HG03108 (cell line): Measurements from ENCODE around the gene NPTXR.

Experiments
- ATAC-seq: cut with Tn5 transposase; IDR thresholded peaks from one replicate; pipeline ENCODE4 v1.9.1; 2021; ENCODE audit warnings: moderate library complexity; ENCODE audit not compliant: unreplicated experiment

The NPTXR gene

DNA sequence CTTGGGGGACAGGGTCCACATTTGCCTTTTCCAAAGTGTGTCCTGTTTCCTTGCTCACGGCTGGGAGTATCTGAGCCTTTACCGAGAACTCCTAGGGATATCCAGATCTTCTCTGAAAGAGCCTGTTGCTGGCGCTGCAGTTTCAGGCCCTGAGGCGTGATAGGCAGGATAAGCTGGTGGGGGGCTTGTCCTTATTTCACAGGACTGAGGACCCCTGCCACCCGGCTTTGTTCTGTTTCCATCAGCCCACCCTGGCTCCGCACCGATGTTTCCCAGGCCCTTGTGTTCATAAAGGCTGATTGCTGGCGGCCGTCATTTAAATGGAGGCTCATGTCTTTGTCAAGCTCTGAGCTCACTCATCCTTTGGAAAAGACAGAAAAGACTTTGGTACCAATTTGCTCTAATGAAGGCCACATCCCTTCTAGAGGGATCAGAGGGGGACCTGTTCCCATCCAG, 9.4 kb upstream of the NPTXR start:
- ATAC-seq: no peak

DNA sequence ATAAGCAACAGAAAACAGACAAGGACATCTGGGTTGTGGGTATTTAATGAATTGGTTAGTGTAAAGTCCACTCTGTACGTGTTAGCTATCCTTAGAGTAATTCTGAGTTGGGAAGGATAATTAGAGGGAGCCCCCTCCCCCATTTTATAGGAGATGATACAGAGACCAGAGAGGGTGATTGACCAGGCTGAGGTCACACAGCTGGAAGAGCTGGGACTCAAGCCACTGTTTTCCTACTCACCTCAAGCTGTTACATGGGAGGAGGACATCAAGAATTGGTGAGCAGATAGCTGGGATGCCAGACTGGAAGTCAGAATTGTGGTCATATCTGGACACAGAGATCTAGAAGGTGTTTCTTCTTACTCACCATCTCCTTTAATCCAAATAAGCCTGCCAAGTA, 8.7 kb upstream of the NPTXR start:
- no peak for ATAC-seq

DNA sequence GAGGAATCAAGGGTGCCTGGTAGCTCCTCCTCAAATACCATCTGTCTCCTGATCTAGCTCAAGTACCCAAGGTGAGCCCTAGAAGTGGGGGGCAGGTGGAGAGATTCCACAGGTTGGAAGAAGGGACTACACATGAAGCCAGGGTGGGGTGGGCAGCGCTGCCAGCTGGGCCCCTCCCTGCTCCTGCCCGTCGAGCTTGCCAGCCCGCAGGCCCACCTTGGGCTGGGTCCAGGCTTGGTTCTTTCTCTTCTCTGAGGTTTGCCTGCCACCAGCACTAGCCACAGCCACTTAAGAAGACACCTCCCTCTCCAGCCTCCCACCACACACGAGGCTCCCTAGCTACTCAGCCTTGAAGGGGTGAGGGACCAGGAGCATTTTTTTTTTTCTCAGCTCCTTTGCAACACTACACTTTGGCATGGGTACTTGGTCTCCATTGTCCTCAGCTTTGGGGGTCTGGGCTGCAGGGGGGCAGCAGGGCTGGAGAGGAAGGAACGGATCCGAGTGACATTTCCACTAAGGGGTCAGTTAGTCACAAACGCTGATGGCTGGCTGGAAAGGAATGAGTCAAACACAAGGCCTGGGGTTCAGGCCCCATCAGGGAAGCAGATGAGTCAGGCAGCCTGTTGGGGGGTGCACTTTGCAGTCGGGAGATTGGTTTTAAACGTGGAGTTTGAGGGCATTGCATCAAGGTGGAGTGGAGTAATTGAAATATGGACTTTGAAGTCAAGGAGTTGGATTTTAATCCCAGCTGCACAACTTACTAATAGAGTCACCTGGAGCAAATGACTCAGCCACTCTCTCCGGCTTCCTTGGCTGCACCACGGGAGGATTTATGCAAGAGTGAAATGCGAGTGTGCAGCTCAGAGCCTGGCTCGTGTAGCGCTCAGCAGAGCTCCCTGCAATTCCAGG, 7.4 kb upstream of the NPTXR start:
- no peak for ATAC-seq

DNA sequence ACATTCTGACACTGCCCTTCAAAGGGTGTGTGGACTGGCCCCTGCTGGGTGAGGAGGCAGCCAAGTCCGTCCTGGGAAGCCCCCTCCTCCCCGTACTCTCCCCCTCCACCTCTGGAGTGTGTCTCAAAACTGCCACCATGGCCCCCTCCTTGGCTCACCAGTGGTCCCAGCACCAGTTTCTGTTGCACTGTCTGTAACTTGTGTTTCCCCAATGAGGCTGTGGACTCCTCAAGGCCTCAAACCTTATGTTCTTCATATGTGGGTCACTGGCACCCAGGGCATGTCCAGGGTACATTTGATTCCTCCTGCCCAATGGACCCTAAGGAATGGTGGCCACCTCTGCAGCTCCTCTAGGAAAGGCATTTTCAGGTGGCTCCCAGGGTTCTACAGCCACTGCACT, 6.6 kb upstream of the NPTXR start:
- ATAC-seq: no peak

DNA sequence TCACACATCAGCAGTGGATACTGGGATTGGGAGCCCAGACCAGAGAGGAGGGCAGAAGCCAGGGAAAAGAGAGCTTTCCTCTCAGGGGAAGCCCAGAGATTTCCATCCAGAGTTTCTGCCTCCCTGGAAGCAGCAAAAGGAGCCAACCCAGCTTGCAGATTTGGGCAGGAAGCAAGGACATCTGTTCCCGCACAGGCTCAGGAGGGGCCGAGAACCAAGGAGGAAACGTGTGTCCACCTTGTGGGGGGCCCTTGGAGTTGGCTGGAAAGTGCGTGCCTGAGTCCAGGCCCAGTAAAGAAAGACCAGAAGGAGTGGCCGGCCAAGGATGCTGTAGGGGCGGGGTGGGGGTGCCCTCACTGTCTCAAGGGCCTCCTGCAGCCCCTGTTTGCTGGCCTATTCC, 6.0 kb upstream of the NPTXR start:
- ATAC-seq: no peak

DNA sequence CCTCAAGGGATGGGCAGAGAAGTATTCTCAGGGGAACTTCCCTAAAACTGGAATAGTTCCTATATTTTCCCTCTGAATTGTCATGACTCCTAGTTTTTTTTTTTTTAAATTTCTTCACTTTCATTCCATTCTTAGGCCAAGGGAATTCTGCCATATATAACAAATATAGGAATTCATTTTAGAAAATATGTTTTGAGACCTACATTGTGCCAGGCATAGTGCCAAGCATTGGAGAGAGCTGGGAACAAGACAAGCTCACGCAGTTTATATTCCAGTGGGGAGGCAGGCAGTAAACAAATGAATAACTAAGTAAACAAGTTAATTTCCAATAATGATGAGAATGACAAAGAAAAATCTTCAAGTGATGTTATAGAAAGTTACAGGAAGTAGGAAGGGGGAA, 2.6 kb upstream of the NPTXR start:
- ATAC-seq: no peak

DNA sequence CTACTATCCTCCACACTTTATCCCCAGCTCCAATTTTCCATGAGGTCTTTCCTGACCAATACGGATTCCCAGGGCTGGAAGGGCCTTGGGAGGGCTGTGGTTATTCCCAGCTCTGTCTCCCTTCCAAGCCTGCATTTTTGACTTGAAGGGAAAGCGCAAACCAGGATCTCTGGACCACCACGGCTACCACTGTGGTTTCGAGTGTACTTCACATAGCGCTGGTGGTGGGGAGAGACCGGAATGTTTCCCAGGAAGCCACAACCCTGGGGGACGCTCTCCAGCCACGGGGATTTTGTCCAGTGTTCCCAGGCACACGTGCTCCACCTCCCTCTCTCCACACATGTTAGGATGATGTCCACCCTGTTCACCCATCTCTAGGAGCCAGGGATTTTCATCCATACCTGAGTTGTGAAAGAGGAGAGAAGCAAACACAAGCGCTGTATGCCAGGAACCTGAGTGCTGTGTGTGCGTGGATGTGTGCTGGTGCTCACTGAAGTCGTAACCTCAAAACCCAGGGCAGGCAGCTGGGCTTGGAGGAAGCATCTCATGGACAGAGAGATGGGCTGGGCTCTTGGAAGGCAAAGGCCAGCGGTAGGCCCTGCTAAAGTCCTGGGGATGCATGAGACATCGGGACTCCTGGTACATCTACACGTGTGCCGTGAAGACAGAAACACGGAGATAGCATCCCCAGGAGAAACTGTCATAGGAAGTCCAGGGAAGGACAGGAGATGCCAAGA, 1.3 kb upstream of the NPTXR start:
- ATAC-seq: no peak

DNA sequence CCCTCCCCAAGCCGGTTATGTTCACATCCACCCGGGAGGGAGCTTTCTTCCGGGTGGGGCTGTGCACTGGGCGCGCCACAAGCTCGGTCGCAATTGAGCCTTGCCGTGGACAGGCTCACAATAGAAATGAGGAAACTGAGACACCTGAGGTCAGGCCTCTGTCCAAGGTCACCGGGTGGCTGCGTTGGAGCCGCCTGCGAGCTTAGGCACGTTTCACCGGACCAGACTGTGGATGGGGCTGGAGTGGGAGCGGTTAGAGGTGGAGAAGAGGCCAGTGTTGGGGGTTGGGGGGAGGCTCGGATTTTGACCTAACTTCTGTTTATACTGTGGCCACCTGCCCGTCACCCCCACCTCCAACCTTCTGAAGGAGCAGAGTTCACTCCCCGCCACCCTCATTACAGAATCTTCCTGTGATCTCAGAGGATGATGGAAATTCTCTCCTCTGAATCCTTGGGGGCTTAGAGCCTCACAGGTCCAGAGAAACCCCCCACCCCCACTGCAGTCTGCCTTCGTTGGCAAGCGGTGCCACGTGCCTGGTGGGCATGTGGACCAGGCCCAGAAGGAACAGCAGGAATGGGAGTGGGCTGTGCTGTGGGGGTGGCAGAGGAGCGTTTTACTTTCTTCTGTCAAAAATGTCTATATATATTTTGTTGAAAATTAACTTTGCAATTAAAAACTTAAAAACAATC, 631 bp upstream of the NPTXR start:
- ATAC-seq: no peak

DNA sequence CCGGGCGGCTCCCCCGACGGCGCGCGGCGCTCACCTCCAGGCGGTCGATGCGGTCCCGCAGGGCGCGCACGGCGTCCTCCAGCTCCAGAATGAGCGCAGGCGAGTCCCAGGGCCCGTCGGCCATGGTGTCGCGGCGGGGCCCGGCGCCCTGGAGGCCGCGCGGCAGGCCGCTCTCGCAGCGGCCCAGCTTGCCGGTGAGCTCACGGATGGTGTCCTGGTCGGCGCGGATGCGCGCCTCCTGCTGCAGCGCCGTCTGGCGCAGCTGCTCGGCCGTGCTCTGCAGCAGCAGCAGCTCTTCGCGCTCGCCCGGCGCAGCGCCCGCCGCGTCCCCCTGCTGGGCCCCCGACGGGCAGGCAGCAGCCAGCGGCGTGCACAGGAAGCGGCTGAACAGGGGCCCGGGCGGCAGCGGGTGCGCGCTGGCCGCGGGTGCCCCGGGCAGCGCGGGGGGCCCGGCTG, 599 bp downstream of the NPTXR start:
- no peak for ATAC-seq

DNA sequence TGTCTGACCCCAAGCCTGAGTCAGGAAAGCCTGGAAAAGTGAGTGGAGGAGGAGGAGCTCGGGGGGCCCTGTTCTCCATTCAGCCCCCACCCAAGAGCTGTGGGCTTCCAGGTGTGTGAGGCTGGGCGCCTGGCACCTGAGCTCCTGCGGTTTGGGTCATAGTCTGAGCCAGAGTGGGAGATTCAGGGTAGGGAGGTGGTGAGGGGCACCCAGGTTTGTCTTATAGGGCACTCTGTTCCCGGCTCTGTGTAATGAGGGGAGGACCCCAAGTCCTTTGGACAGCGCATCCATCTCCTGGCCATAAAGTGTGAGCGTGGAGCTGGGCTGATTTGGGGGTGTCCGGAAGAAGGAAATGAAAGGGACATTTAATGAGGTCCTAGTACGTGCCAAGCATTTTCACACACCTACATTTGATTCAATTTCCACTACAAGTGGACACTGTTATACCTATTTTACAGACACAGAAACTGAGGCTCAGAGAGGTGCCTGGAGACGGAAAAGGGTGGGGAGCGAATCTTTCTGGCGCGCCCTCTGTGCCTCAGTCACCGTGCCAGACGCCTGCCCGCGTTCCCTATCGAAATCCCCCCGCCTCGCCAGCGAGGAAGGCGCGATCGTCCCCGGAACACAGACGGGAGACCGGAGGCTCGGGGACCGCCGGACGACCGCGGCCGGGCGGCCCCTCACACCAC, 1.2 kb downstream of the NPTXR start:
- ATAC-seq: no peak

DNA sequence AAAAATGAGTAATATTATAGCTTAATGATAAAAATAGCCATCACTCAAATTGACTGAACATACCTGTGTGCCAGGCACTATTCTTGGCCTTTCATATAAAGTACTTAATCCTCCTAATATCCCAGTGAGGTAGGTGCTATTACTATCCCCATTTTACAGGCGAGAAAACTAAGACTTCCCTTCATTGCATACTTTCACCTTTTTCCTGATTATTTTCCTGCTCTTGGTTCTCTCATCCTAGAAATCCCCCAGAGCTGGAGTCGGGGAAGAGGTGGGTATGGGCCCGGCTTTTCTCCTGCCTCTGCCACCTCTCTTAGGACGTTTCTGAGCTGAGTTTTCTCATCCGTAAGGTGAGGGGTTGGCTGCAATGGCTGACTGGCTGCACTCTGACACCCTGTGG, 2.2 kb downstream of the NPTXR start:
- no peak for ATAC-seq

DNA sequence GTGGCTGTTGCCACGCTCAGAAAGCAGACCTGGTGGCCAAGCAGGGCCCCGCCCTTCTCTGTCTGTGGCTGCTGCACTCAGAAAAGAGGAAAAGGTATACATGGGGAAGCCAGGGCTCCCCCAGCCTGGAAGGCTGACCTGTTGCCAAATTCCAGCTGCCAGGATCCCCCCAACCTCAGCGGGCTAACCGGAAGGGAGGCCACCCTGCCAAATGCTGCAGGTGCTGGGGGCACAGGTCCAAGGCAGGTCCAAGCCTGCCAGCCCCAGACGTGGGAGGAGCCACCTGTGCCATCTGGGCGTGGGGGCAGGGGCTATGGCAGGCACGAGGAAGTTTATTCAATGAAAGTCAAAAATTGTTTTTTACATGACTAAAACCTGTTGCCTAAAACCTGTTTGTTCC, 2.6 kb downstream of the NPTXR start:
- ATAC-seq: no peak

DNA sequence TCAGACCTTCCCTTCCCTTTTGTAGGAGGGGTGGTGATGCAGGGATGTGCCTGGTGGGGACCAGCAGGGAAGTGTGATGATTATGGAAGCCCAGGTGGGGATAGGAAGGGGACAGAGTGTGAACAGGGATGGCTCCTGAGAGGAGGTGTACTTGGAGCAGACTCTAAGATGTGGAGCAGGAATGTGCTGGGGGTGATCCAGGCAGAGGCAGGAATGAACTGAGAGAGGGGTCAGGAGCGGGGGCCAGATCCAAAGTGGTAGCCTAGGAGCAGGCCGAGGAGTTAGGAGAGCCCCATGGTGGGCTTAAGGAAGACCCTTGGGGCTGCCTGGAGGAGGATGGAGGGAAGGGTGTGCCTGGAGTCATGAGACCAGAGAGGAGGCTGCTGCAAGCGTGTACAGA, 3.7 kb downstream of the NPTXR start:
- ATAC-seq: no peak

DNA sequence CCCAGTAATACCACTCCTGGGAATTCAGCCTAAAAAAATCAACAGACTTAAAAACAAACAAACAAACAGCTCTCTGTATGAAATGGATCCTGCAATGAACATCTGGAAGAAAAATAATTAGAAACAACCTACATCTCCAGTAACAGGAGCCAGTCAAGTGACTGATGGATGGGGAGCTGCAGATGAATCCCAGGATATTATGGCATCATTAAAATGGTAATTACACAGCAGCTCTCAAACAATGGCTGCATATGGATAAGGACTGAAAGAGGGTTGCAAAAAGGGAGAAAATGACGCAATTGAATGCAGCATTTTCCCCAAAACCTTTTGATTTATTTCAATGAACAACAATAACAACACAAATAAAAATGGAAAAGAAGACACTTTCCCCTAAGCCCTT, 4.1 kb downstream of the NPTXR start:
- ATAC-seq: no peak

DNA sequence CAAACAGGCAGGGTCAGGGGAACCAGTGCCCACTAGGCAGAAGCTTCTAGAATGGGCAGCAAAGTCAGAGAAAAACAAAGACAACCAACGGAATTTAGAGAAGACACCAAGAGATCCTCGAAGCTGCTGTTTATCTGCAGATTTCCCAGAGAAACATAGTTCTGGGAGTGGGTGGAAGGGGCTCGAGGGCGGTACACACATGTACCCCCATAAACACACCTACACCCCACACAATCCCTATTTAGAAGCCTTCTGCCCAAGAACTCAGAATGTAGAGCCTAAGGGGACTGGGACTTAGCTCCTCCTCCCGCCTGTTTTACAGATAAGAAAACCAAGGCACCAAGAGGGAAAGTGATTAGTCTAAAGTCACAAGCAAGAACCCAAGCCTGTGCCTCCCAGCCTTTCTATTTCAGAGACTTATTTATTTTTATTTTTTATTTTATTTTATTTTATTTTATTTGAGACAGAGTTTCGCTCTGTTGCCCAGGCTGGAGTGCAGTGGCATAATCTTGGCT, 6.4 kb downstream of the NPTXR start:
- no peak for ATAC-seq

DNA sequence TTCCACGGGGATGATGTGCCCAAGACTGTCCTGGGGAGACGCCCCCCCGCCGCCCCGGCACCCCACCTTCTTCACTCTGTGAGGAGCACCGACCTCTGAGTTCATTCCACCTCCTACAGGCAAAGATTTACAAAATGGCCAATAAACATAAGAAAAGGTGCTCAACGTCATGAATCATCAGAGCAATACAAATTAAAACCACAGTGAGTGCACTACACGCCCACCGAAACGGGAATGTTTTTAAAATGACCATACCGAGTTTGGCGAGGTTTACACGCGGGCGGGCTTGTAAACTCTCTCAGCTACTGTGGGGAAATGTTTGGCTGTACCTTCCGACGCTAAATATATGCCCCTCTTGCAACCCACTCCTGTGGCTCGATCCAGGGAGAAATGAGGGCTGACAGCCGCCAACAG, 7.9 kb downstream of the NPTXR start:
- no peak for ATAC-seq

DNA sequence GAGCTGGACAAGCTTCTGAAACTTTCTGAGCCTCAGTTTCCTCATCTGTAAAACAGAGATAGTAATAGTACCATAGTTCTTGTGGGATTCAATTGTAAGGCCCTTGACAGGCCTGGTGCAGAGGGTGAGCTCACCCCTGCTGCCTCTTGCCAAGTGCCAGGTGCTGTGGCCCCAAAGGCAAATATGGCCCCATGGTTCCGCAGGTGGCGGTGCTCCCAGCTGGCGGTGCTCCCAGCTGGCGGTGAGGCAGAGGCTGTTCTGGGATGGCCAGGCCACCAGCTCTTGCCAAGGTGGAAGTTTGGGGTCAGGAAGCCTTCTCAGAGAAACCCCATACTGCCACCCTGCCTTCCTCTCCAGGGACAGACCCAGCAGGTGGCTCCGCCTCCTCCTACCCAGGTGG, 8.8 kb downstream of the NPTXR start:
- ATAC-seq: no peak

DNA sequence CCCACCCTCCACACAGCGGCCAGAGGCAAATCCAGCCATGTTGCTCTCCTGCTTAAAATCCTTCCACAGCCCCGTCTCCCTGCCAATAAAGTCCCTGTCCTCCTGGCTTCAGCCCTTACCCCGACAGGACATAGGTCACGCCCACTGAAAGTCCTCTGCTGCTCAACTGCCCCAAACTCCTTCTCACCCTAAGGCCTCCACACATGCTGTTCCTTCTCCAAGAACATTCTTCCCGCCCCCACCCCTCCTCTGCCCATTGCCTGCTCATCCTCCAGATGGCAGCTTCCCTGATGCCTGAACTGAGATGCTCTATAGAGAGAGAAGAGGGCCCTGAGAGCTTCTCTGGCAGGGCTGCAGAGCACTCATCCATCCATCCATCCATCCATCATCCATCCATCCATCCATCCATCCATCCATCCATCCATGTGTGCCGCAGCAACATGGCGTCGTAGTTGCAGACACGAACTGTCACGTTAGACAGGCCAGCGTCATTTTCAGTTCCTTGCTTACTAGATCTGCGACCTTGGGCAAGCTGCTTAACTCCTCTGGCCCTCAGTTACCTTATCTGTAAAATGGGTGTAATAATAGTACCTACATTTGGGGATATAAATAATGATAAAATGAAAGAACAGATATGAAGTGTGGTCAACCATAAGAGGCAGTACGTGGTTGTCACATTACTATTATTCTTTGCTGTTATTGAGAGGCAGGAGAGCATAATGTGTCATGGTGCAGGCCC, 9.4 kb downstream of the NPTXR start:
- no peak for ATAC-seq

DNA sequence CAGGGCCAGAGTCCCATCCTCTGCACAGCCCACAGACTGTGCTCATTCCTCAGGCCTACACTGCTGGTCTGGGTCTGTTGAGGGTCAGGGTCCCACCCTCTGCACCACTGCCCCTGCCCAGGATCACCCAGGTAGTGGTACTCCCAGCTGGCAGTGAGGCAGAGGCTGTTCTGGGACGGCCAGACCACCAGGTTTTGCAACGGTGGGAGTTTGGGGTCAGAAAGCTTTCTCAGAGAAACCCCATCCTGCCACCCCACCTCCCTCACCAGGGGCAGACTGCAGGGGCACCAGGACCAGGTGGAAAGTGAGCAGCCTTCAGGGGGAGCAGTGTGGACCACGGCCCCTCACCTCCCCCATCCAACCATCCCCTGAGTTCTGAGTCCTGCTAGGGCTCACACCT, 10.8 kb downstream of the NPTXR start:
- ATAC-seq: no peak
